K562 (cell line): ENCODE measurements around the gene ALDH3B2. TPM values are rescaled to one million over a fixed set of nuclear protein-coding genes. Genes with fewer than 3 reads are reported as not detected.

Experiments
- ARNT ChIP-seq, 2 experiments: fragments of 450-650 bp; IDR thresholded peaks; 2 replicates each; pipeline ENCODE4 v1.6.1; 2016; ENCODE audit warnings: mild to moderate bottlenecking in 1 of 2
- BRCA1 ChIP-seq, 2 experiments: fragments of 450-650 bp in 1 of 2; sonication (generic) in 1 of 2; formaldehyde crosslinking in 1 of 2; IDR thresholded peaks; 2 replicates each; pipeline versions ENCODE4 v1.5.0 to v1.6.1; 2017 to 2020; ENCODE audit warnings: mild to moderate bottlenecking in 1 of 2, missing genetic modification reagents in 1 of 2
- CREB5 ChIP-seq: fragments of 250-450 bp; sonication (Bioruptor Pico); IDR thresholded peaks from 2 replicates; pipeline ENCODE4 v1.5.0; 2020; ENCODE audit warnings: mild to moderate bottlenecking
- GMEB1 ChIP-seq: fragments of 250-450 bp; sonication (Bioruptor Pico); IDR thresholded peaks from 2 replicates; pipeline ENCODE4 v1.4.0; 2020; ENCODE audit warnings: mild to moderate bottlenecking
- MCM5 ChIP-seq: fragments of 450-650 bp; IDR thresholded peaks from 2 replicates; pipeline ENCODE4 v1.6.1; 2016; ENCODE audit warnings: low read depth
- MEIS2 ChIP-seq: fragments of 450-650 bp; IDR thresholded peaks from 2 replicates; pipeline ENCODE4 v1.6.1; 2014; ENCODE audit warnings: mild to moderate bottlenecking; ENCODE audit not compliant: partially characterized antibody
- MYNN ChIP-seq, 2 experiments: sonication (generic); formaldehyde crosslinking in 1 of 2; IDR thresholded peaks; 2 replicates each; pipeline versions ENCODE4 v1.5.0 to v1.6.1; 2016 to 2020; ENCODE audit warnings: antibody characterized with exemption in 1 of 2, missing genetic modification reagents in 1 of 2
- NR2C2 ChIP-seq, 2 experiments: fragments of 200-800 bp in 1 of 2; sonication (Bioruptor generic) in 1 of 2; sonication (generic) in 1 of 2; formaldehyde crosslinking in 1 of 2; IDR thresholded peaks; 2 replicates each; pipeline versions ENCODE4 v1.6.1 to v1.8.0; 2016 to 2022; ENCODE audit warnings: mild to moderate bottlenecking in 1 of 2, missing compliant biosample characterization in 1 of 2, missing genetic modification characterization in 1 of 2, missing genetic modification reagents in 1 of 2
- PRPF4 ChIP-seq: fragments of 200-400 bp; formaldehyde crosslinking; IDR thresholded peaks from one replicate; pipeline ENCODE4 v1.6.1; 2017; ENCODE audit warnings: low read length, low read depth, mild to moderate bottlenecking; ENCODE audit not compliant: insufficient read depth, poor library complexity, severe bottlenecking
- RAD51 ChIP-seq: fragments of 450-650 bp; IDR thresholded peaks from 2 replicates; pipeline ENCODE4 v1.7.1; 2016; ENCODE audit warnings: low read depth, mild to moderate bottlenecking, borderline replicate concordance
- SNAPC5 ChIP-seq: fragments of 250-450 bp; sonication (Bioruptor Pico); IDR thresholded peaks from 2 replicates; pipeline ENCODE4 v1.8.0; 2021; ENCODE audit warnings: moderate library complexity, mild to moderate bottlenecking, inconsistent platforms
- SP2 ChIP-seq: IDR thresholded peaks from 2 replicates; pipeline ENCODE4 v1.6.1; 2011; ENCODE audit warnings: mild to moderate bottlenecking, low read depth, low read length, moderate library complexity; ENCODE audit not compliant: poor library complexity, severe bottlenecking; ENCODE audit errors: extremely low read depth
- STAT5A ChIP-seq: IDR thresholded peaks from 2 replicates; pipeline ENCODE4 v1.6.1; 2012; ENCODE audit warnings: low read length, inconsistent platforms, borderline replicate concordance
- TGIF2 ChIP-seq: sonication (generic); formaldehyde crosslinking; IDR thresholded peaks from 2 replicates; pipeline ENCODE4 v1.8.1; 2022; ENCODE audit warnings: mild to moderate bottlenecking, missing genetic modification reagents, moderate library complexity
- TRIM28 ChIP-seq: fragments of 450-650 bp; IDR thresholded peaks from 2 replicates; pipeline ENCODE4 v1.6.1; 2017
- ZBTB17 ChIP-seq: fragments of 450-650 bp; formaldehyde crosslinking; IDR thresholded peaks from 2 replicates; pipeline ENCODE4 v1.4.0; 2020; ENCODE audit warnings: mild to moderate bottlenecking
- ZNF133 ChIP-seq: fragments of 250-450 bp; sonication (Bioruptor Pico); IDR thresholded peaks from 2 replicates; pipeline ENCODE4 v1.4.0; 2020; ENCODE audit warnings: mild to moderate bottlenecking
- ZNF140 ChIP-seq: fragments of 250-450 bp; sonication (Bioruptor Pico); IDR thresholded peaks from 2 replicates; pipeline ENCODE4 v1.8.0; 2021; ENCODE audit warnings: moderate library complexity, mild to moderate bottlenecking, inconsistent platforms
- ZNF146 ChIP-seq: IDR thresholded peaks from one replicate; pipeline ENCODE4 v1.6.1; 2018; ENCODE audit warnings: missing compliant biosample characterization; ENCODE audit not compliant: unreplicated experiment
- ZNF239 ChIP-seq: fragments of 250-450 bp; sonication (Bioruptor Pico); IDR thresholded peaks from 2 replicates; pipeline ENCODE4 v1.4.0; 2020; ENCODE audit warnings: mild to moderate bottlenecking
- ZNF282 ChIP-seq: sonication (generic); formaldehyde crosslinking; IDR thresholded peaks from 2 replicates; pipeline ENCODE4 v1.8.1; 2023; ENCODE audit warnings: missing genetic modification reagents
- ZSCAN29 ChIP-seq: fragments of 450-650 bp; IDR thresholded peaks from 2 replicates; pipeline ENCODE4 v1.6.1; 2017
- polyA plus RNA-seq, 8 experiments: library from polyadenylated mRNA; depleted of rRNA in 4 of 8; stranded (reverse) in 5 of 8; unstranded in 3 of 8; fragments of >200 nt; fragmentation: Nextera tagmentation in 2 of 8; fragmentation: Illumina TruSeq in 1 of 8; extraction: Ambion mirVana in 2 of 8; extraction: Trizol in 1 of 8; gene quantifications; 2 replicates each; pipeline versions ENCODE4 v1.2.1 to v1.2.3, GENCODE V29; 2011 to 2014; ENCODE audit warnings: inconsistent platforms in 1 of 8, missing spikeins in 1 of 8
- total RNA-seq, 7 experiments: library from RNA; depleted of rRNA in 6 of 7; stranded (reverse); fragments of >200 nt in 6 of 7; fragmentation: Illumina TruSeq in 2 of 7; extraction: Trizol in 2 of 7; gene quantifications; 2 replicates each; pipeline versions ENCODE4 v1.2.1 to v1.2.3, GENCODE V29; 2011 to 2021; ENCODE audit warnings: low replicate concordance in 1 of 7
- TF ChIP-seq, protein P1 (sequence below): fragments of 450-650 bp; IDR thresholded peaks from 2 replicates; pipeline ENCODE4 v1.6.1; 2016; ENCODE audit warnings: low read depth, mild to moderate bottlenecking, moderate library complexity
- TF ChIP-seq, protein P2 (sequence below): fragments of 450-650 bp; IDR thresholded peaks from one replicate; pipeline ENCODE4 v1.6.1; 2018; ENCODE audit warnings: mild to moderate bottlenecking, moderate library complexity; ENCODE audit not compliant: partially characterized antibody

ALDH3B2 gene
- total and polyA plus RNA-seq, 9 of the 15 experiments (the other 6 are each of a cell fraction or from before 2014, with no cell fraction given), result not detected

- TF ChIP-seq ZNF282 (CRISPR knock-in tag), result no peak
- TF ChIP-seq MYNN (IDR thresholded peaks at IDR 0.05), result no peak
- no peak for TF ChIP-seq MYNN (CRISPR knock-in tag; IDR thresholded peaks at IDR 0.05)
- TF ChIP-seq, protein P1, sequence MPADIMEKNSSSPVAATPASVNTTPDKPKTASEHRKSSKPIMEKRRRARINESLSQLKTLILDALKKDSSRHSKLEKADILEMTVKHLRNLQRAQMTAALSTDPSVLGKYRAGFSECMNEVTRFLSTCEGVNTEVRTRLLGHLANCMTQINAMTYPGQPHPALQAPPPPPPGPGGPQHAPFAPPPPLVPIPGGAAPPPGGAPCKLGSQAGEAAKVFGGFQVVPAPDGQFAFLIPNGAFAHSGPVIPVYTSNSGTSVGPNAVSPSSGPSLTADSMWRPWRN, result no peak
- TF ChIP-seq SP2, result no peak
- no peak for TF ChIP-seq BRCA1 (IDR thresholded peaks at IDR 0.05)
- TF ChIP-seq BRCA1 (CRISPR knock-in tag; IDR thresholded peaks at IDR 0.05), result no peak
- 0 out of 2 replicates have a peak, but pooled peaks have one; percentile 27 for TF ChIP-seq NR2C2 (CRISPR knock-in tag; IDR thresholded peaks at IDR 0.05)
- TF ChIP-seq NR2C2 (tag; IDR thresholded peaks at IDR 0.05), result peak; percentile 86
- no peak for TF ChIP-seq RAD51
- no peak for TF ChIP-seq MEIS2
- TF ChIP-seq TGIF2 (CRISPR knock-in tag), result no peak
- TF ChIP-seq, protein P2, sequence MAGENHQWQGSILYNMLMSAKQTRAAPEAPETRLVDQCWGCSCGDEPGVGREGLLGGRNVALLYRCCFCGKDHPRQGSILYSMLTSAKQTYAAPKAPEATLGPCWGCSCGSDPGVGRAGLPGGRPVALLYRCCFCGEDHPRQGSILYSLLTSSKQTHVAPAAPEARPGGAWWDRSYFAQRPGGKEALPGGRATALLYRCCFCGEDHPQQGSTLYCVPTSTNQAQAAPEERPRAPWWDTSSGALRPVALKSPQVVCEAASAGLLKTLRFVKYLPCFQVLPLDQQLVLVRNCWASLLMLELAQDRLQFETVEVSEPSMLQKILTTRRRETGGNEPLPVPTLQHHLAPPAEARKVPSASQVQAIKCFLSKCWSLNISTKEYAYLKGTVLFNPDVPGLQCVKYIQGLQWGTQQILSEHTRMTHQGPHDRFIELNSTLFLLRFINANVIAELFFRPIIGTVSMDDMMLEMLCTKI, result no peak
- TF ChIP-seq ZSCAN29, result no peak
- no peak for TF ChIP-seq CREB5
- TF ChIP-seq MCM5, result no peak
- no peak for TF ChIP-seq SNAPC5 (CRISPR knock-in tag)
- TF ChIP-seq PRPF4, result no peak
- TF ChIP-seq ZNF140 (CRISPR knock-in tag), result no peak
- TF ChIP-seq ZNF239, result no peak
- peak; percentile 78; the same call in 1 of the 2 replicates for TF ChIP-seq ZBTB17 (CRISPR knock-in tag)
- TF ChIP-seq STAT5A, result no peak
- no peak for TF ChIP-seq ARNT (IDR thresholded peaks at IDR 0.05)
- no peak for TF ChIP-seq GMEB1
- TF ChIP-seq TRIM28, result no peak
- TF ChIP-seq ZNF146 (CRISPR knock-in tag), result no peak
- no peak for TF ChIP-seq ZNF133 (CRISPR knock-in tag)
These were observed 44.0 kb downstream of the ALDH3B2 start (continued) for GRCh38 chr11:67630228-67630942.
